Suppressor macrophage treated with lipopolysaccharide for 1 hour (primary cell): ENCODE results near the gene CHST4.

Experiments
- DNase-seq, 3 donors: peaks; one replicate each; pipeline ENCODE4 v3.0.0-alpha.2; 2020 to 2022

Gene CHST4

GRCh38 chr16:71526111-71526631, at the start of gene CHST4:
TSS of gene CHST4 (plus strand) at chr16:71526426. CDS start at chr16:71536678, 10,252 bp downstream.
- DNase-seq, result peak; percentile 42 to 63 (median 53)

- no peak for DNase-seq
Measured at GRCh38 chr16:71476457-71477124, 49.6 kb upstream of the CHST4 start.

- peak in 2 of 3 donors; percentile 20 to 21 for DNase-seq
Measured at GRCh38 chr16:71479420-71479819, 46.8 kb upstream of the CHST4 start.

- no peak for DNase-seq
Measured at GRCh38 chr16:71480956-71481355, 45.3 kb upstream of the CHST4 start.

- DNase-seq, result no peak
Measured at GRCh38 chr16:71482569-71482968, 43.7 kb upstream of the CHST4 start.

- DNase-seq, result peak; percentile 89 to 94 (median 94)
Measured at GRCh38 chr16:71484006-71484893, 42.0 kb upstream of the CHST4 start.

- no peak for DNase-seq
Measured at GRCh38 chr16:71489122-71489521, 37.1 kb upstream of the CHST4 start, which contains the start of gene ZNF19. TSS of gene ZNF19 (minus strand) at chr16:71489324. CDS start at chr16:71482114, 7,210 bp downstream.

GRCh38 chr16:71490361-71490760, 35.9 kb upstream of the CHST4 start:
- DNase-seq, result peak in 1 of 3 donors; percentile 13

- peak in 1 of 3 donors; percentile 11 for DNase-seq
Measured at GRCh38 chr16:71491054-71491453, 35.2 kb upstream of the CHST4 start.

GRCh38 chr16:71492786-71493185, 33.4 kb upstream of the CHST4 start:
- no peak for DNase-seq

- DNase-seq, result no peak
Measured at GRCh38 chr16:71493213-71493612, 33.0 kb upstream of the CHST4 start.

- DNase-seq, result no peak
Measured at GRCh38 chr16:71498031-71498430, 28.2 kb upstream of the CHST4 start.

- DNase-seq, result peak; percentile 59 to 80 (median 73)
Measured at GRCh38 chr16:71499775-71500364, 26.4 kb upstream of the CHST4 start.

GRCh38 chr16:71500964-71501363, 25.3 kb upstream of the CHST4 start:
- DNase-seq, result no peak

GRCh38 chr16:71501547-71501946, 24.7 kb upstream of the CHST4 start:
- DNase-seq, result no peak

GRCh38 chr16:71504051-71504450, 22.2 kb upstream of the CHST4 start:
- DNase-seq, result peak in 2 of 3 donors; percentile 12 to 36

GRCh38 chr16:71504901-71505300, 21.3 kb upstream of the CHST4 start:
- DNase-seq, result no peak

GRCh38 chr16:71507061-71507460, 19.2 kb upstream of the CHST4 start:
- no peak for DNase-seq

- DNase-seq, result peak in 2 of 3 donors; percentile 7 to 28
Measured at GRCh38 chr16:71513302-71513701, 12.9 kb upstream of the CHST4 start.

- no peak for DNase-seq
Measured at GRCh38 chr16:71514476-71514875, 11.8 kb upstream of the CHST4 start.

- no peak for DNase-seq
Measured at GRCh38 chr16:71515026-71515425, 11.2 kb upstream of the CHST4 start.

- no peak for DNase-seq
Measured at GRCh38 chr16:71520550-71520949, 5.7 kb upstream of the CHST4 start.
